Effector CD8-positive, alpha-beta T cell (primary cell): ENCODE results near the gene RAD51B.

ENCODE experiments used
- DNase-seq: peaks from one replicate; lab custom pipeline; 2025; lab: John Stamatoyannopoulos, UW

RAD51B gene

DNA sequence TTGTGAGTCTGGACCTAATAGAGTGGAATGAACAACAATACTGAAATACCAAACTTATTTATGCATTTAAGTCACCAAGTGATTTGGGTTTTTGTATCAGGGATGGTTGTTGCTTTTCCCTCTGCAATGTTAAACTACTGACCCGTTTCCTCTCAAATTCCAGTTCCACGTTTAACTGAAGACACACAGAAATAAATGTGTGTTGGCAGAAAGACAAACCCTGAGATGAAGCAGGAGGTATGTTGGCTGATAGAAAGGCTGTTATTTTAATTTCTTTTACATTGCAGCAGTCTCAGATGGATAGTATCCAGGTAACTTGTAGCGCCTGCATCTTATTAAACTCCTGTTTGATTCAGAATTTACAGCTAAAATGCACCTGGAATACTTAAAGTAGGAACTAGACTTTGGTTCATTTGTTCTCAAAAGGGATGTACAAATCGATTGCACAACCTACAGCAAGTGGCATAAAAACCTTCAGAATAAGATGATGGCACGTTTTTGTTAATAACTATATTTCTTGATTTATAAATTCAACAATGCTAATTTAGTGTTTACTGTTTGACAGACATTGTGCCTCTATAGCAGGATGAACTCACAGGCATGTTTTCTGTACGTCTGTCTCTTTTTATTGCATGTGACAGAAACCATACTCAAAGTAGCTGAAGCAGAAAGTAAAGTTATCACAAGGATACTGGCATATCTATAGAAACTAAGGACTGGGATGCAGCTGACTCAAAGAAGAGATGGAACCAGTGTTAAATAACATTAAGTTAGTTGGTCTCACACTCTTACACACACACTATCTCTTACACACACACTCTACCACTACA, 567.6 kb downstream of the RAD51B start:
- no peak for DNase-seq

DNA sequence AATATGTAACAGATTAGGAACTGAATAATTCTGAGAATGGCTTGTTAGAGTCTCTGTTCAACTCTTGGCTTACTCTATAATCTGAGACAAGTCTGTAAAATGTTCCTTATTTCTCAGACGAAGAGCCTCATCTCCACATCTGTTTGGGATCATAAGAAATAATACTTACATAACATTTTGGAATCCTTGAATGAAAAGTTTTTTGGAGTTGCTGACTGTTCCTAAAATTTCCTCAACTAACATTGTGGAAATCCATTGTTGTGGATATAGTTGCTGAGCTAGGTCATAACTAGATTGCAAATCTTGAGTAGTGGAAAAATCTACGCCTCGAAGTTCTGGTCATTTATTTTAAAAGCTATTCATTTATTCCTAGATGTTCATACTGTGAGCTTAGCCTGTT, 570.4 kb downstream of the RAD51B start:
- DNase-seq: no peak

DNA sequence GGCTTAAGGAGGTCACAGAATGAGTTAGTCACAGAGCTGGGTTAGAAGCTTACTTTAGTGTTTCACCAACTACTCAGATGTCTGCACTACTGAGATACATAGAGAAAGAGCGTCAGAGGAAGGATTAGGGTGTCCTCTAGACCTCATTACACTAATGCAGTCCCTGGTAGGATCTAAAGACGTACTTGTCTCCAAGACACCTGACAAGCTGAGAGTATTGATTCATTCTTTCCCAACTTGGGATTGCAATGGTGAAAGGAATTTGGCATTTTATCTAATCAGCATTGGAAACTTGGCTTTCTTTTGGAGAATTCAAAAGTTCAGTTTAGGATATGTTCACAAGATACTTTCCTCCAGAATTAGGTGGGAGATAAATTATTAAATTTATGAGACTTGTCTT, 571.2 kb downstream of the RAD51B start:
- no peak for DNase-seq

DNA sequence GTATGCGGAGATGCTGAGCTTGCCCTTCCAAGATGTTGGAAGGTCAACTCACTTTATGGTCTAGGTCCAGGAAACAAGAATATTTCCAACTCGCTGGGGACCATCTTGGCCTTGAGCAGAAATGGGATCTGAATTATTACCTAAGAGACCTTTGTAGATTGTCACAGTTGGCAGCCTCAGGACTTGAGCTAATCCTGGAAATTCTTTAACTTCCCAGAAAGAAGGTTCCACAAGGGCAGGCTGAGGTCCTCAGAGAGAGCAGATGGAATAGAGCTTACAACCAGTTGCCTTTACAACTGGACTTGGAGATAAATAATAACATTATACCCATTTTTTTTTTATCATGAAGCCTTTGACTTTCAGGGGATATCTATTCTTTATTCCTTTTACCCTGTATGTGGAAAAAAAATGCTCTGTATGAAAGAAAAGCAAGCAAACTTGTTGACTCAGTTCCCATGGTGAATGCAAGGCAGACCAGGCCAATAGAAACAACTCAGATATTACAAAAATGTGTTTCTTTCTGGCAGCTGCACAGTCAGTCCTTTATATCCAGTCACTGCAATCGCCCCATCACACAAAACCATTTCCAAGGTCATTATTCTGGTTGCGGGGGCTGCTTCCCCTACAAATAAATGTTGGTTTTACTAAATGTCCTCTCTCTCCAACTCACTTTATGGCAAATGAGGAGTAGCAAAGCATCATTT, 571.9 kb downstream of the RAD51B start:
- DNase-seq: no peak

DNA sequence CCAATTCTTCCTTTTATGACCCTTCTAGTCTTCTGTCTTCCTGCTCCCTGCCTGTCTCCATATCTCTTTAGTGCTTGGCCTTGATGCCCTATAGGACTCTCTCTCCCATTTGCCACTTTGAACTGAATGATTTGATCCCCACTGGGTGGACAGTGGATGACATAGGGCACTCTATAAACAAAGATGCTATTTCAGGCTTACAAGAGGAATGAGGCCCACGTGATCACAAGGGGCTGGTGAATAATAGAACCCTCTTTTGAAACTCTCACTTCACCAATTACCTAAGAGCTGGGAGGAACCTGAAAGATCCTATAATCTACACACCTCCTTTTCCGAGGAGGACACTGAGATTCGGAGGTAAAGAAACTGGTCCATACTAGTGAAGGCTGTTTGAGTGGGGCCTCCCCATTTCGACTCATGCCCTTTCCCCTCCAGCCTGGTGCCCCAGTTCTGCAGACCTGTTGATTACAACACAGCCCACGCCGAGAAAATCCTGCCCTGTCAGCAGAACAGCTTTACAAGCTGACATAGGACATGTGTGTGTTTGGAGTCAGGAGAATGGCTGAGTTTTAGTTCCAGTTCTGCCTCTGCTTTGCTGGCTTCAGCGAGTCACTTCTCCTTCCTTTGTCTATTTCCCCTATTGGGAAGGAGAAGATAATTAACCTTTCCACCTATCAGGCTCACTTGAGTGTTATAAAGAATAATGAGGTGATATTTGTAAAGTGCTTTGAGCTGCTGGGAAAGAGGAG, 573.0 kb downstream of the RAD51B start:
- DNase-seq: no peak

DNA sequence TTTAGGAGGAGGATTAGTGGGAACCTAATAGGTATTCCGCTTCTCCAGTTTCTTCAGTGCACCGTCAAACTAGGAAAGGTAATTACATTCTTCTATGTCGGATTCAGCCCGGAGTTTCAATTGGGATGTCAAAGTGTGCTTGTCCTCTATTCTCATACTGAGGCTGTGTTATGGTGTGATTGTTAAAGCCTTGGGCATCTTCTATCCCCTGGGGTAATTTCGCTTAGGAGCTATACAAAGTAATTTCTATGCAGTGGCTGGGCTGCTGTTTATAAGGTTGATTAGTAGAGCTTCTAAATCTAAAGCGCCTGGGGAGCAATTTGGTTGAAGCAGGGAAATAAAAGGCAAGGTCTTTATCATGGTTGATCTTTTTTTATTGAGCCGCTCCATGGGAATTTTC, 573.7 kb downstream of the RAD51B start:
- no peak for DNase-seq

DNA sequence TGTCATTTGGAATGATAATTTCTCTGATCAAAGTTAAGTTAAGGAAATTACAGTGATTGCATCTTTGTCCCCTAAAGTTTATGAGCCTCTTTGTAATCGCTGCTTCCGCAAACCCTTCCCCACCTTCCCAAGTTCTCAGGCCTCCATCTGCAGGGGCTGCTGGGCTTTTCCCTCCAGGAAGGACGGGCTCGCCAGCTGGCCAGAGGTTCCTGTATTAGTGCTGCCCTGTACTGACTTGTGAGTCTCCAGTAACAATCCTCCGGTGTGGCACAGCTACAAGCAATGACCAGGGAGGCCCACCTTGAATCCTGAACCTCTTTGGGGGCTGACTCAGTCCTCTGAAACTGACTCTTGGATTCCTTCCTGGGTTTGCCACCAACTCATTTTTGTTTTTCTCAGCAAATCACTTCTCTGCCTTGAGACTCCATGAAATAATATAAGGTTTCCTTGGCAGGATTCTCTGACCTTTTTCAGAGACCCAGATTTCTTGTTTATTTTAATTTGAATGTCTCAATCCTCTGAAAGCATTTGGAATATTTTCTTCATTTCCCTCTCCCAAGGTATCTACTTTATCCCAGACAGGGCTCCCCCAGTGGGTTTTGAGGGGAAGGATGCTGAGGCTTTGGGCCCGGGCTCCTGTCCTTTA, 574.7 kb downstream of the RAD51B start:
- no peak for DNase-seq

DNA sequence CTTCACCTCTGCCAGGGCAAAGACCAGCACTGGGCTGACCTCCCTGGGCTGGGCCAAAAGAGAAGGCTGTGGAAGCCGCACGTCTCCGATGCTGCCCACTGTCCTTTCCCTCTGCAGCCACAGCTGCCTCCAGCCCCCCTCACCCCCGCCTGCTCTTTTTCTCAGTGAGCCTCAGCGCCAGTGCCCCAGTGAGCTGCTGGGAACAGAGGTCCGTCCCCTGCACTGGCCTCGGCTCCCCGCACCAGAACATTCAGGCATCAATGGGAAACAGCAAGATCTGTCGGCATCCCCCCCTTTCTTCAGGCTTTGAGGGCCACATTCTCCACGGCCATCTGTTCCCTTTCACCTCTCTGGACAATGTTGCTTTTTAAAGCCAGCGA, 575.2 kb downstream of the RAD51B start:
- DNase-seq: no peak

DNA sequence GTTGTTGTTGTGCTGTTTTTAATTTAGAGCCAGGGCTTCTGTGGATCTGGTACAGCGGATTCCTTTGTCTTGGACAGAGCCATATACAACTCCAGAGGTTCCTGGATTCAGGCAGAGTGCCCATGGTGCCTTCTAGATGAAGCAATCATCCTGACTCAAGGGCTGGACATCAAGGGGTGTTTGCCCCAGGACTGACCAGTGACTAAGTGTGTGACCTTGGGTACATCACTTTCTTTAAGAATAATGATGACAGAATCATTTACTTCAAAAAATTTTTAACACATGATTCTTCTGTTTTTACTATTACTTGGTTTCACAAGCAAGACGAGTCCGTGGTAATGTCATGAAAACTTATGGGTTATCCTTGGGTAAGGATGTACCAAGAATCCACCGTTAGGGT, 576.0 kb downstream of the RAD51B start:
- no peak for DNase-seq

DNA sequence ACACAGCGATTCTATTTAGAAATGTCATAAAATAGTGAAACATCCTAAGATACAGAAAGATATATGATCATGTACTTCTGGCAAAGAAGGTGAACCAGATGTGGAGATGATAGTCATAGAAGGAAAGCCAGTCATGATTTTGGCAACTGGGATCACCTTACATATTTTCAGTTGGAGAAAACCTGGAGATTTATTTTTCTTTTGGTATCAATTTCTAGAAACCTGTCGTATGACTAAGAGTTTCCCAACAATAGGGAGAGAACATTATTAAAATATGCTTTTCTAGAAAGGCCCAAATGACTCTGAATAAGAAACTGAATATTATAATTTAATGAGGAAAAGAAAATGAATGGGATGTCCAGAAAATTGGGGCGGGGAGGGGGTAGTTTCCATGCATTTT, 576.9 kb downstream of the RAD51B start:
- DNase-seq: no peak

DNA sequence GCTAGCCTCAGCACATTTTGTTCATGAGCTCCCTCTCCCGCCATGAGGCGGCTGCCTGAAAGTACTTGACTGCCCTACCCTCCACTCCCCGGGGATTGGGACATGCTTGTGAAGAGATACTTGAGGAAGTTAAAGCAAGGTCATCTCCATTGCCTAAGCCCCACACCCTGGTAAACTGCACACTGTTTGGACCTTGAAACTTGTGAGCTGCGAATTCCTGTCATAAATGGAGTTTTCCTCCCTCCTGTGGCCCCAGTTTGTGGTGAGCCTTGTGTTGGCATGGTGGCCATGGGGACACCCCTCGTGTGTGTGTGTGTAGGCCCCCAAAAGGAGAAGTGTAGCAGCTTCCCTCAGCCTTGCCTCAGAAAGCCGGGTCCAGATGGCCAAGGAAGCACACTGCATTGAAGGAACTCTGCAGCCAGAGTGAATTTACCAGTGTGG, 577.8 kb downstream of the RAD51B start:
- no peak for DNase-seq

DNA sequence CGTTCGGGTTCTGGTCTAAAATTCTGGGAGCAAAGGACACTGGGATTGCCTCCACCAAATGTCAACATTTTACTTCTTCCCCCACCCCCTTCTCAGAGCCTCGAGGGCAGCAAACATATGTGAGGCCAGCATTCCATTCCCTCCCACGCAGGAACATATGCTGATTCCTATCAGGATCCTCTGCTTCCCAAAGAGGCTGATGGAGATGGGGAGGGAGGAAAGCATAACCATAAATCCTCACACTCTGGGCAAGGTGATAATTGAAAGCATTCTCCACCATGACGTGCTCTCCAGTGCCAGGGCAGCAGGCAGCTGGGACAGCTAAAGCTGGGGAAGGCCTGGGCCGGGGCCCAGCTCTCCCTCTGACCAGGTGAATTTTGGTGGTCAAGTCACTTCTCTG, 578.2 kb downstream of the RAD51B start:
- DNase-seq: no peak

DNA sequence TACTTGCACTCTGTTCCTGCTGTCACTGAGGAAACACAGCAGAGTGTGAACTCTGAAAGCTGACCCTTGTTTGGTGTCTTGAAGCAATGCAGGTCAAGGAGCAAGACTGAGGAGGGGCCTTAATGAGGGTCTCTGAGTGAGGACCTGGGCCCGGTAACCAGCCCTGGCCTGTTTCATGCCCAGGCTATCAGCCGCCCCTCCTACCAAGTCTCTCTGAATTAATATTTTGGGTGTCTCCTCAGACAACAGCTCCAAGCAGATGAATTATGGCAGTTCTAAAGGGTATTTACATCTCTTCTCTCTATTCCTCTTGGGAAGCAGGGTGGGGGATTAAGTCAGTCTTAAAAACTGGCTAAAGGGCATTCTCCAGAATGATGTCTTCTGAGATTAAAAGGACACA, 578.8 kb downstream of the RAD51B start:
- DNase-seq: no peak

DNA sequence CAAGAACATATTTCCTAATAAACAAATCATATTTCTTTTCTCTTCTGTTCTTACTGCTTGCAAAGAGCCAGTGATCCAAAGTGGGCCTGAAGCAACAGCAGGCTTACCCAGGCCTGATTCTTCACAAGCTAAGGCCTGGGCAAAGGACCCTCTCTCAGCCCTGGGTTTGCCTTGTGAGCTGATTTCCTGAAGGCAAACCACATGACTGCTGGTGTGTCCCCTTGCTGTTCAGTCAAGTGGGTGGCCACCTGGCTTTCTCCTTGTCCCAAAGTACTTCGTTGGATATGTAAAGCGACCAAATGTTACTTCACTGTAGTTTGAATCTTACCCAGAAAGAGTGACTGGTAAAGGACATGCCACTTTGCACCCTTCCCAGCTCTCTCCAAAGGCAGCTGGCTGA, 580.4 kb downstream of the RAD51B start:
- no peak for DNase-seq

DNA sequence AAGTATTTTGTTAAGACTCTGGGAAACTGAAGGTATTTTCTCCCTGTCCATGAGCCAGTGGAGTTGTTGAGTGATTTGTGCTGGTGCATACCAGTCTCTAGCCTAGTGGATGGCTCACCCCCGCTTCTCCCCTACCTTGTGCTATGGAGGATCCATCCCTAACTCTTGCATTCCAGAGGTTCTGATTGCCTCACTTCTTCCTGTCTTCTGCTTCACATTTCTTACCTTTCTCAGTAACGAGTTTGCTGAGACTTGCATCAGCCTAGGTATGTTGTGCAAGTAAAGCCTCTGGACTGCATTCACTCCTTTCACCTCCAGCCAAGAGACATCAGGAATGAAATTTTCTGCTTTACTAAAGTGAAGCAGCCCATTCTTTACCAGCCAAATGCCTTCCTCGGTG, 581.7 kb downstream of the RAD51B start:
- DNase-seq: no peak

DNA sequence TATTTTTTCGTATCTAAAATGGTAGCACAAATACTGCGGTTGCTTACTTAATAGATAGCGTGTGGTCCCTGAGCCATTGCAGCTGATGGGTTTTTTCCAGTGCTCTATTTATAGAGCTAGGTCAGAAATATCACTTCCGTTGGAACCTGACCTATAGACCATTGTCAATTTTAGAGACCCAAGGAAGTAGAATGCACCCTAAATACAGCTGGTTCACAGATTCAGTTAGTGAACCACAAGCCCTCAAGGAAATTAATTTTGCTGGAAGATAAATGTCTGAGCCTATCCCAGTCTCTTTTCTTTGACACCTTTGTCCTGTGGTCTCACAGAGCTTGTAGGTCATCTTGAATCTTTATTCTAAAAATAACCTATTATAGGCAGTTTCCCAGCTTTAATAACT, 582.3 kb downstream of the RAD51B start:
- no peak for DNase-seq

DNA sequence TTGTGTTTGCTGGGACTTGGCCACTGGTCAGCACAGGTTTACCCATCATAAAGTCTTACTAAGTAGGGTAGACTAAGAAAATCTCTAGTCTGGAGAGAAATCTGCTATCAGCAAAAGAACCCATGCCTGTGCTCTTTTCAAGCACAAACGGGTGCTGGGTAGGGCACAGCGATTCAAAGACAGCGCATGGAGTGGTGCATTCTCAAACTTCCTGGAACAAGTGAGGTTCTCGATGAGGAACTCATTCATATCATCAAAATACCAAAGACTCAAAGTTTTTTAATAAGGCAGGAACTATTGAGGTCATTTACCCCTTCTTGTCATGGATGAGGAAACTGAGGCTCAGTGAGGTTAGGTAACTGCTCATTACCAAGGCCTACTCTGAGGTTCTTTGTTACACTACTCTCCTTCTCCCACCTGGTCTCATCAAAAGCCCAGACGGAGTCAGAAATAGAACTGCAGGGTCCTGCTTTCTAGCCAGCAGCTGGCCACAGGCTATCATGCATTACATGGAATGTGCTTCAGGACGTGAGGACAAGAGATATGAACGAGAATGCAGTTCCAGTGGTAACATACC, 583.0 kb downstream of the RAD51B start:
- no peak for DNase-seq

DNA sequence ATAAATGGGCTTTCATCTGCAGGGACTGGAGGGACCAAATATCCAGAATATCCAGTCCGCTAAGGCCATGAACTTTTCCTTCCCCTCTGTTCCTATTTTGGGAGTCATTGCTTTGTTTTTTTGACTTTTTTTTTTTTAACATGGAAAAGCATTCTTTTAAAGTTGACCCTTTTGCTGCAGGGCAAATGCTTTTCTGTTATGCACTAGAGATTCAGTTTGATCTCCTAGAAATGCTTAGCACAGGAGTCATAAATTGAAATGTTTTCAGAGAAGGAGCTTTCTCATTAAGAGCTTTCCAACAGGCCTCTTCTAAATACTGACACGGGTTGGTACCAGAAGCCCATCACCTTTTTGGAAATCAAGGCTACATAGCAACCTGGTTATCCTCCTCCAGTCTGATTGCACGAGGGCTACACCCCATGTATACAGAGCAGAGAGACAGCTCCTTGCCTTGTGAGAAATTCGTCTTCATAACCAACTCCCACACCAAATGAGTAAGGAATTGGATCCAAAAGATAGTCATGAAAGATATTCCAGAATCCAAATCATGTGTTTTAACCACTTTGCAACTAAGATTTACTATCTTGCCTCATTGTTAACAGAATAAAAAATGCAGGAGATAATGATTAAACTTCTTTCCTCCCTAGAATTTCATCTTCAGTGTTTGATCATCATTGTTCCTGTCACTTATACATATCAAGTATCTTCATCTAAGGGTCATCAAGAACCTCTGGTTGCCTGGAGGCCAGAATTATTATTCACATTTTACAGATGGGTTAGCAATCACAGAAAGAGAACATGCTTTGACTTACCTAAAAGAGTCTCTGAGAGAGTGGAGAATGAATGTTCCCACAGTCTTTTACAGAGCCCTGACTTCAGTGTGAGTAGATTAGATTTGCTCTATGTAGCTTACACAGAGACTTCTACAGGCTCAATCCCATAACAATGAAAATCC, 583.9 kb downstream of the RAD51B start:
- DNase-seq: no peak

DNA sequence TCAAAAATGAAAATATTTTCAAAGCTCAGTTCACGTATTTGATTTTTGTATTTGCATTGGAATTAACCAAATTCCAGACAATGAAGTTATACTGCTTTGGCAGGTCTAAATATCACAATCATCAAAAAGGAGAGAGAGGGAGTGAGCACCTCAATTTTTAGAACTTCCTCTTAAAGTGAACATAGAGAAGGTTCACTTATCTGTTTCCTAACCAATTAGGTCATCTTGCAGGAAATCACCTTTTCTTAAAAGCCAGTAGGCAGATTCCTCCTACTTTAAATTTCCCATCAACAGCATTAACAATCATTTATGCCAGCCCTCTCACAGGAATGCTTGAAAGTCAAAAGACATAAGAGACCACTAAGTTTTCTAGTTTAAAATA, 584.6 kb downstream of the RAD51B start:
- DNase-seq: no peak

DNA sequence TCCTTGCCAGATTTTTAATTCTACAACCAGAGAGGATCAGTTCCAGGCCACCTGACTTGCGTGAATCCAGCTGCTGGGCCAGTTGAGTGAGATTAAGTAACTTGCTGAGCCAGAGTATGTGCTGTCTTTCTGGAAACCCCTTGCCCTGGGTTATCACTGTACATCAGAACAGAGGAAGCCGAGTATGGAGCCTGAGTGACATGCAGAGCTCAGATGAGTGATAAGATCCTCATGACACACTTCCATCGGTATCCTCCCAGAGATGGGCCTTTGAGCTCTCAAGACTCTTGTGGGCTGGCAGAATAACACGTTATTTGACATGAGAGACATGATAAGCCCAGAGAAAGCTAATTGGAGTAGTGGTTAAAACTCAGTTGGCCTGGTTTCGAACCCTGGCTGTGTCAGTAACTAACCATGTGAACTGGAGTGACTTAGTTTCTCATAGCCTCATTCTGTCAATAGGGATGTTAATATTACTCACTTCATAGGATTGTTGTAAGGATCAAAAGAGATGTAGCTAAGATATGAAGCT, 585.1 kb downstream of the RAD51B start:
- DNase-seq: no peak

DNA sequence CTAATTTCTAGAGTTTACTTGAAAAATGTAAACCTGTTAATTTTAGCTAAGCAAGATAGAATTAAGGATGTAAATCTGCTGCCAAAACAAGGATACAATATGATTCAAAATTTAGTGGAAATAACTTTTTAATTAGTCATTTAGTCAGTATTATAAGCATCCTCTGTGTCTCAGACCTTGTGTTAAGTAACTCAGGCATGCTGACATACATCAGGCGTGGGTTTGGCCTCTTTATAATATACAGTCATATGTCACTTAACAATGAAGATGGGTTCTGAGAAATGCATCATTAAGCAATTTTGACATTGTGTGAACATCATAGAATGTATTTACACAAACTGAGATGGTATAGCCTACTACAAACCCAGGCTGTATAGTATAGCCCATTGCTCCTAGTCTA, 586.4 kb downstream of the RAD51B start:
- DNase-seq: no peak
